Neural crest cell (in vitro differentiated cells): ENCODE results near the gene ADPRS. TPM values are rescaled to one million over a fixed set of nuclear protein-coding genes. Genes with fewer than 3 reads are reported as not detected.
A peak's percentile ranks its signal among the peaks of the same experiment; 100 is the strongest.

ENCODE experiments used
- DNase-seq: peaks from one replicate; pipeline ENCODE4 v3.0.0; 2021; ENCODE audit warnings: low read depth, mixed read lengths, low spot score
- H3K27ac Mint-ChIP-seq: one replicate; pipeline ENCODE4 v1.8.0; 2021; ENCODE audit warnings: mild to moderate bottlenecking, mixed read lengths; ENCODE audit not compliant: unreplicated experiment
- H3K27me3 Mint-ChIP-seq: 2 replicates; pipeline ENCODE4 v1.8.0; 2021; ENCODE audit warnings: low read depth, mild to moderate bottlenecking, mixed read lengths
- H3K36me3 Mint-ChIP-seq: 2 replicates; pipeline ENCODE4 v1.8.0; 2021; ENCODE audit warnings: low read depth, mild to moderate bottlenecking, mixed read lengths
- H3K4me1 Mint-ChIP-seq: 2 replicates; pipeline ENCODE4 v1.8.0; 2021; ENCODE audit warnings: mixed read lengths
- H3K4me3 Mint-ChIP-seq: one replicate; pipeline ENCODE4 v1.8.0; 2021; ENCODE audit warnings: mild to moderate bottlenecking, mixed read lengths
- H3K9me3 Mint-ChIP-seq: 2 replicates; pipeline ENCODE4 v1.8.0; 2021; ENCODE audit warnings: mixed read lengths
- CTCF ChIP-seq: fragments of 200-600 bp; sonication (generic); conservative IDR thresholded peaks from 2 replicates; pipeline ENCODE4 v1.5.0; 2021; ENCODE audit warnings: antibody characterized with exemption, mild to moderate bottlenecking
- total RNA-seq: library from RNA; stranded (reverse); gene quantifications from 2 replicates; pipeline ENCODE4 v1.2.1, GENCODE V29; 2021

ADPRS gene
- total RNA-seq, 1 donor from 2014 or later, result 33.8 TPM

GRCh38 chr1:36089393-36090121, 865 bp downstream of the ADPRS start:
- H3K4me3 Mint-ChIP-seq, result peak overlapping the region; percentile 92
- peaks cover 24% of the 10 kb centered on the region for H3K4me1 Mint-ChIP-seq
- H3K36me3 Mint-ChIP-seq, result no peaks in the 10 kb centered on the region
- TF ChIP-seq CTCF, result no peak
- no peaks in the 10 kb centered on the region for H3K9me3 Mint-ChIP-seq
- H3K27me3 Mint-ChIP-seq, result no peaks in the 10 kb centered on the region
- DNase-seq, result no peak
- H3K27ac Mint-ChIP-seq, result peak overlapping the region; percentile 19

- Mint-ChIP-seq H3K27ac (no peak overlapping the region), H3K36me3 (no peaks in the 10 kb centered on the region), H3K9me3 (no peaks in the 10 kb centered on the region), H3K4me3 (peak overlapping the region; percentile 82), H3K4me1 (peaks cover 17% of the 10 kb centered on the region), H3K27me3 (no peaks in the 10 kb centered on the region)
- no peak for TF ChIP-seq CTCF
- DNase-seq, result no peak
These were observed 2.4 kb downstream of the ADPRS start for GRCh38 chr1:36091141-36091540.

GRCh38 chr1:36091698-36092097, 3.0 kb downstream of the ADPRS start:
- no peaks in the 10 kb centered on the region for H3K9me3 Mint-ChIP-seq
- H3K4me1 Mint-ChIP-seq, result peaks cover 17% of the 10 kb centered on the region
- peak overlapping the region; percentile 82 for H3K4me3 Mint-ChIP-seq
- H3K36me3 Mint-ChIP-seq, result no peaks in the 10 kb centered on the region
- H3K27ac Mint-ChIP-seq, result no peak overlapping the region
- no peaks in the 10 kb centered on the region for H3K27me3 Mint-ChIP-seq
- no peak for TF ChIP-seq CTCF
- no peak for DNase-seq

- H3K4me1 Mint-ChIP-seq, result peaks cover 14% of the 10 kb centered on the region
- TF ChIP-seq CTCF, result no peak
- H3K27me3 Mint-ChIP-seq, result no peaks in the 10 kb centered on the region
- no peaks in the 10 kb centered on the region for H3K36me3 Mint-ChIP-seq
- no peaks in the 10 kb centered on the region for H3K9me3 Mint-ChIP-seq
- H3K27ac Mint-ChIP-seq, result no peak overlapping the region
- no peak for DNase-seq
- peak overlapping the region; percentile 83 for H3K4me3 Mint-ChIP-seq
These were observed 3.6 kb downstream of the ADPRS start for GRCh38 chr1:36092166-36092797.

GRCh38 chr1:36092798-36093185, 4.1 kb downstream of the ADPRS start:
- no peak for DNase-seq
- Mint-ChIP-seq H3K36me3 (no peaks in the 10 kb centered on the region), H3K9me3 (no peaks in the 10 kb centered on the region), H3K27me3 (no peaks in the 10 kb centered on the region), H3K27ac (no peak overlapping the region), H3K4me3 (peak overlapping the region; percentile 83), H3K4me1 (peaks cover 14% of the 10 kb centered on the region)
- TF ChIP-seq CTCF, result no peak
